ENCODE results near the gene BAG2.

Gene BAG2

DNA sequence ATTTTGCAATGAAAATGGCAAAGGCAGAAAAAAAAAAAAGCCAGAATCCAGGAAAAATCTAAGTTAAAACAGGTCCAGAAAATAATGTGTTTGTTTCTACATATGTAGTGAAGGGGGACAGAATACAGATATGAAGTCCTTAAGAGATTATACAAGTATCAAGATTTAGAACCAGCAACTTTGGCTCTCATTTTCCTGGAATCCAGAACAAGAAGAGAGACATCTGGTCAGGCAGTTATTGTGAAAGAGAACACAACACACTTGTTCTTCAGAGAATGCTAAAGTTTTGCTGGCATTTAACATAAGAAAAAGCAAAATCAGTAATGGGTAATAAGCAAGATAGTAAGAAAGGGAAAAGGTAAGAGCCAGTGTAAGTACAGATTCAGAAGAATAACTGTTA, 21.1 kb downstream of the BAG2 start:
- Histone ChIP-seq H4K20me1 (ENCODE audit: low read depth, low read length) (no peaks in the 10 kb centered on the region), H3K36me3 (ENCODE audit: low read length) (peaks cover 49% of the 10 kb centered on the region), H3K79me2 (ENCODE audit: insufficient read depth, low read length) (no peaks in the 10 kb centered on the region; the same call in 1 of the 2 replicates), H3K9me3 (ENCODE audit: insufficient read depth, low read length) (no peaks in the 10 kb centered on the region), H3K27me3 (ENCODE audit: low read length) (no peaks in the 10 kb centered on the region), H3K9ac (ENCODE audit: low read length) (no peak overlapping the region), H3F3A (ENCODE audit: insufficient read depth) (peaks cover 30% of the 10 kb centered on the region), H3K27ac (ENCODE audit: low read depth, low read length) (no peak overlapping the region), H3K4me3 (ENCODE audit: insufficient read depth, low read length, poor library complexity, severe bottlenecking) (no peak overlapping the region), H2AFZ (ENCODE audit: low read depth, low read length, severe bottlenecking) (no peak overlapping the region), H3K9me2 (replicated peaks; ENCODE audit: insufficient read depth, low read length) (no peaks in the 10 kb centered on the region), H3K4me2 (ENCODE audit: low read depth, low read length, poor library complexity, severe bottlenecking) (no peak overlapping the region)
- TF ChIP-seq, protein P1, sequence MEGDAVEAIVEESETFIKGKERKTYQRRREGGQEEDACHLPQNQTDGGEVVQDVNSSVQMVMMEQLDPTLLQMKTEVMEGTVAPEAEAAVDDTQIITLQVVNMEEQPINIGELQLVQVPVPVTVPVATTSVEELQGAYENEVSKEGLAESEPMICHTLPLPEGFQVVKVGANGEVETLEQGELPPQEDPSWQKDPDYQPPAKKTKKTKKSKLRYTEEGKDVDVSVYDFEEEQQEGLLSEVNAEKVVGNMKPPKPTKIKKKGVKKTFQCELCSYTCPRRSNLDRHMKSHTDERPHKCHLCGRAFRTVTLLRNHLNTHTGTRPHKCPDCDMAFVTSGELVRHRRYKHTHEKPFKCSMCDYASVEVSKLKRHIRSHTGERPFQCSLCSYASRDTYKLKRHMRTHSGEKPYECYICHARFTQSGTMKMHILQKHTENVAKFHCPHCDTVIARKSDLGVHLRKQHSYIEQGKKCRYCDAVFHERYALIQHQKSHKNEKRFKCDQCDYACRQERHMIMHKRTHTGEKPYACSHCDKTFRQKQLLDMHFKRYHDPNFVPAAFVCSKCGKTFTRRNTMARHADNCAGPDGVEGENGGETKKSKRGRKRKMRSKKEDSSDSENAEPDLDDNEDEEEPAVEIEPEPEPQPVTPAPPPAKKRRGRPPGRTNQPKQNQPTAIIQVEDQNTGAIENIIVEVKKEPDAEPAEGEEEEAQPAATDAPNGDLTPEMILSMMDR (IDR thresholded peaks at IDR 0.05; ENCODE audit: insufficient read depth, low read length, poor library complexity, severe bottlenecking): no peak

DNA sequence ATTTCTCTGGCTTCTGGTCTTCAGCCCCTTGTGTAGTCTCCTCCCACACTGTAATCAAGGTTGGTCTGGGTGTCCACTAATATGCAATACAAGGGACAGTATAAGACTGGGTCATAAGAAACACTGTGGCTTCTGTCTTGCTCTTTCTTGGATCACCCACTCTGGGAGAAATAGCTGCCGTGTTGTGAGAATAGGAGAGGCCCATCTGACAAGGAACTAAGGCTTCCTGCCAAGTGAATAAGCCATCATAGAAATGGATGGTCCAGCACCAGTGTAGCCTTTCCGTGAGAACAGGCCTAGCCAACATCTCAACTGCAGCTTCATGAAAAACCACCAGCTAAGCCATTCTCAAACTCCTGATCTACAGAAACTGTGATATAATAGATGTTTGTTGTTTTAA, 23.3 kb downstream of the BAG2 start:
- H3K9ac ChIP-seq (ENCODE audit: low read length): no peak overlapping the region
- H3K79me2 ChIP-seq (ENCODE audit: insufficient read depth, low read length): no peaks in the 10 kb centered on the region
- no peak overlapping the region for H2AFZ ChIP-seq (ENCODE audit: low read depth, low read length, severe bottlenecking)
- H3F3A ChIP-seq (ENCODE audit: insufficient read depth): peaks cover 8% of the 10 kb centered on the region; the same call in 1 of the 2 replicates
- H3K9me2 ChIP-seq (replicated peaks; ENCODE audit: insufficient read depth, low read length): no peaks in the 10 kb centered on the region
- H3K36me3 ChIP-seq (ENCODE audit: low read length): peaks cover 27% of the 10 kb centered on the region
- no peaks in the 10 kb centered on the region for H4K20me1 ChIP-seq (ENCODE audit: low read depth, low read length)
- no peak overlapping the region for H3K4me3 ChIP-seq (ENCODE audit: insufficient read depth, low read length, poor library complexity, severe bottlenecking)
- H3K4me2 ChIP-seq (ENCODE audit: low read depth, low read length, poor library complexity, severe bottlenecking): no peak overlapping the region
- no peaks in the 10 kb centered on the region for H3K9me3 ChIP-seq (ENCODE audit: insufficient read depth, low read length)
- no peak for TF ChIP-seq EZH2phosphoT487 (conservative IDR thresholded peaks at IDR 0.05; ENCODE audit: low read length)
- TF ChIP-seq, protein P1 (IDR thresholded peaks at IDR 0.05; ENCODE audit: insufficient read depth, low read length, poor library complexity, severe bottlenecking): no peak
- H3K27me3 ChIP-seq (ENCODE audit: low read length): no peaks in the 10 kb centered on the region
- H3K27ac ChIP-seq (ENCODE audit: low read depth, low read length): no peak overlapping the region

DNA sequence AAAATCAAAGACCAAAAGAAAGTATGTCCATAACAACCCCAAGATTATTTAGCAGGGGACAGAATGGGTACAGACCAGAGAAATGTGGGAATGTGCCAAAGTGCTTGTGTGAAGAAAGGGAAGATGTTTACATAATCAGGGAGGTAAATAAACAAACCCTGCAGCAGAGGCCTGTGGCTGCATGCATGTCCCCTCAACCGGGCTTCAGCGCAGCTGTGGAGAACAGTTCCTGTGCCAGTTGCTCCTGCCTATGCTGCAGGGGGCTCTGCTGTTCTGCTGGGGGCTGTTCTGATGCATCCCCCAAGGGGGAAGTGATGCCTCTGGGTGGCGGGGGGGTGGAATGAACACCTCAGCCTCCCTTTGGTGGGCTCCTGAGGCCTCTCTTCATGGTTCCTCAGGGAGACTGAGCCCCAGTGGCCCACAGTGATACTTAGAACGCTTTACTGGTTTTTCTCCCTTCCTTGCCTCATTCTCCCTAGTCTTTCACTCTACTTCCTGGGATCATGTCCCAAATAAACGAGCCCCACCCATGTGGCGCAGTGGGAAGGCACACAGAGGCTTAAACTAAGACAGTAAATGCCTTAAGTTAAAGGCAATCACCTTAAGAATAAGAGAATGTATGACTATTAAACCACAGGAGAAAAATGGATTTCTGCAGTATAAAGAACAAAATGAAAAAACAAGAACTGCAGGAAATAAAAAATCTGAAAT, 27.0 kb downstream of the BAG2 start:
- H3K4me3 ChIP-seq (ENCODE audit: insufficient read depth, low read length, poor library complexity, severe bottlenecking): no peak overlapping the region
- peaks cover 8% of the 10 kb centered on the region; the same call in 1 of the 2 replicates for H3F3A ChIP-seq (ENCODE audit: insufficient read depth)
- TF ChIP-seq EZH2phosphoT487 (conservative IDR thresholded peaks at IDR 0.05; ENCODE audit: low read length): no peak
- TF ChIP-seq, protein P1 (IDR thresholded peaks at IDR 0.05; ENCODE audit: insufficient read depth, low read length, poor library complexity, severe bottlenecking): no peak
- no peak overlapping the region for H2AFZ ChIP-seq (ENCODE audit: low read depth, low read length, severe bottlenecking)
- H3K27ac ChIP-seq (ENCODE audit: low read depth, low read length): no peak overlapping the region
- no peak overlapping the region for H3K9ac ChIP-seq (ENCODE audit: low read length)
- H3K79me2 ChIP-seq (ENCODE audit: insufficient read depth, low read length): no peaks in the 10 kb centered on the region
- H3K4me2 ChIP-seq (ENCODE audit: low read depth, low read length, poor library complexity, severe bottlenecking): no peak overlapping the region
- no peaks in the 10 kb centered on the region for H3K9me3 ChIP-seq (ENCODE audit: insufficient read depth, low read length)
- H3K9me2 ChIP-seq (replicated peaks; ENCODE audit: insufficient read depth, low read length): no peaks in the 10 kb centered on the region
- H4K20me1 ChIP-seq (ENCODE audit: low read depth, low read length): no peaks in the 10 kb centered on the region; the same call in 1 of the 2 replicates
- H3K36me3 ChIP-seq (ENCODE audit: low read length): peaks cover 7% of the 10 kb centered on the region; the same call in 1 of the 2 replicates
- H3K27me3 ChIP-seq (ENCODE audit: low read length): no peaks in the 10 kb centered on the region
